Muscle of leg (tissue), 11 donors: Measurements from ENCODE around the gene NUP35. TPM values are rescaled to one million over a fixed set of nuclear protein-coding genes. Genes with fewer than 3 reads are reported as not detected.
A peak's percentile ranks its signal among the peaks of the same experiment; 100 is the strongest.
"Not testable (repeated sequence)": the region's sequence is repeated elsewhere in the genome, so short reads cannot be mapped to it uniquely, and the experiment has no call there.

Experiments
- DNase-seq: peaks from one replicate; pipeline ENCODE4 v3.0.0; 2013
- H3K27ac ChIP-seq: one replicate; pipeline ENCODE4 v1.5.1; 2013; ENCODE audit warnings: mild to moderate bottlenecking, low read length, control low read depth
- H3K27me3 ChIP-seq: one replicate; pipeline ENCODE4 v1.6.1; 2013; ENCODE audit warnings: low read length; ENCODE audit not compliant: control insufficient read depth, insufficient read depth
- H3K36me3 ChIP-seq: one replicate; pipeline ENCODE4 v1.6.1; 2013; ENCODE audit warnings: low read length; ENCODE audit not compliant: control insufficient read depth, insufficient read depth
- H3K4me1 ChIP-seq: one replicate; pipeline ENCODE4 v1.6.1; 2013; ENCODE audit warnings: low read length; ENCODE audit not compliant: control insufficient read depth, insufficient read depth
- H3K4me3 ChIP-seq: one replicate; pipeline ENCODE4 v1.5.1; 2013; ENCODE audit warnings: low read length, control low read depth
- H3K9me3 ChIP-seq: replicated peaks from 2 replicates; pipeline ENCODE4 v1.6.1; 2013; ENCODE audit warnings: low read depth, low read length; ENCODE audit not compliant: control insufficient read depth
- WGBS: methylation state at CpG from one replicate; pipeline ENCODE4 v1.1.5; 2013; ENCODE audit warnings: missing lambda C conversion rate; ENCODE audit not compliant: insufficient coverage; 5-methylcytosine and 5-hydroxymethylcytosine counted together
- polyA plus RNA-seq, 8 donors: library from polyadenylated mRNA; unstranded; fragments of 120-200 nt; gene quantifications; one replicate each; pipeline versions ENCODE4 v1.2.1 to v1.2.3, GENCODE V29; 2013; ENCODE audit warnings: inconsistent platforms in 1 of 8, low replicate concordance in 1 of 8; ENCODE audit not compliant: insufficient read length in 8 of 8, insufficient read depth in 1 of 8
- total RNA-seq: library from RNA; stranded (reverse); fragments of 120-200 nt; gene quantifications from one replicate; pipeline ENCODE4 v1.2.4, GENCODE V29; 2013

The NUP35 gene
- total and polyA plus RNA-seq, 9 donors, result 13.8 to 21.0 (median 14.9) TPM

DNA sequence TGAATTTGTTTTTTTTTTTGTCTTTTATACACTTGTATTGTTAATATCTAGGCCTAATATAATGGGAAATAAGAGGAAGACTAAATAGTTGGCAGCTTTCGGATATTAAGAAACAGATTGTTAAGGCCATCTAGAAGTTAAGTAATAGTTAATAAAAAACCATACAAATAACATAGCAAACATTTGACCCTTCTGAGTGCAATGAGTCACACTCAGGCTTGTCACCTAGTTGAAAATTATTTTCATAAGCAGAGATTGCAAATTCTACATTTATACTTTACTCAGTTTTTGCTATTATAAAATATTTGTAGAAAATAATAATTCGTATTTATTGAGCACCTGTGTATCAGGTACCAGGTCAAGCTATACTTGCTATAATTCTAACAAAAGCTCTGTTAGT lies 2.4 kb downstream of the NUP35 start:
- H3K4me1 ChIP-seq, result peaks cover 6% of the 10 kb centered on the region
- no CpG with 5 or more reads among the region's 2 CpGs for WGBS
- no peaks in the 10 kb centered on the region for H3K27me3 ChIP-seq
- H3K36me3 ChIP-seq, result peaks cover 3% of the 10 kb centered on the region
- H3K4me3 ChIP-seq, result no peak overlapping the region
- no peak for DNase-seq
- no peak overlapping the region for H3K27ac ChIP-seq
- no peaks in the 10 kb centered on the region for H3K9me3 ChIP-seq

- Histone ChIP-seq H3K4me3 (no peak overlapping the region), H3K9me3 (no peaks in the 10 kb centered on the region), H3K36me3 (peaks cover 23% of the 10 kb centered on the region), H3K27me3 (no peaks in the 10 kb centered on the region), H3K27ac (no peak overlapping the region), H3K4me1 (no peaks in the 10 kb centered on the region)
- DNase-seq, result no peak
- no CpG with 5 or more reads among the region's 2 CpGs for WGBS
These were observed 9.8 kb downstream of the NUP35 start for GRCh38 chr2:183134016-183134415.

- WGBS, result no CpG with 5 or more reads among the region's 1 CpG
- Histone ChIP-seq H3K36me3 (peaks cover 10% of the 10 kb centered on the region), H3K9me3 (peaks cover 1% of the 10 kb centered on the region), H3K4me1 (peaks cover 2% of the 10 kb centered on the region), H3K27ac (no peak overlapping the region), H3K27me3 (no peaks in the 10 kb centered on the region), H3K4me3 (no peak overlapping the region)
- DNase-seq, result no peak
These were observed 24.7 kb downstream of the NUP35 start for GRCh38 chr2:183148955-183149354.

GRCh38 chr2:183149489-183149888 lies 25.2 kb downstream of the NUP35 start:
- Histone ChIP-seq H3K9me3 (no peaks in the 10 kb centered on the region), H3K27ac (no peak overlapping the region), H3K4me1 (peaks cover 2% of the 10 kb centered on the region), H3K36me3 (peaks cover 8% of the 10 kb centered on the region), H3K4me3 (no peak overlapping the region), H3K27me3 (no peaks in the 10 kb centered on the region)
- DNase-seq, result peak; percentile 75
- WGBS, result no CpG with 5 or more reads among the region's 2 CpGs

GRCh38 chr2:183152280-183152679 lies 28.0 kb downstream of the NUP35 start:
- H3K27ac ChIP-seq, H3K9me3 ChIP-seq, H3K4me1 ChIP-seq, H3K27me3 ChIP-seq, H3K4me3 ChIP-seq, H3K36me3 ChIP-seq, DNase-seq: not testable (repeated sequence)
- no CpG with 5 or more reads among the region's 3 CpGs for WGBS

GRCh38 chr2:183153967-183154366 lies 29.7 kb downstream of the NUP35 start:
- Histone ChIP-seq H3K27ac (no peak overlapping the region), H3K36me3 (peaks cover 5% of the 10 kb centered on the region), H3K27me3 (no peaks in the 10 kb centered on the region), H3K9me3 (no peaks in the 10 kb centered on the region), H3K4me1 (peaks cover 2% of the 10 kb centered on the region), H3K4me3 (no peak overlapping the region)
- 100% methylated on average over 2 of the region's 3 CpGs for WGBS
- no peak for DNase-seq

DNA sequence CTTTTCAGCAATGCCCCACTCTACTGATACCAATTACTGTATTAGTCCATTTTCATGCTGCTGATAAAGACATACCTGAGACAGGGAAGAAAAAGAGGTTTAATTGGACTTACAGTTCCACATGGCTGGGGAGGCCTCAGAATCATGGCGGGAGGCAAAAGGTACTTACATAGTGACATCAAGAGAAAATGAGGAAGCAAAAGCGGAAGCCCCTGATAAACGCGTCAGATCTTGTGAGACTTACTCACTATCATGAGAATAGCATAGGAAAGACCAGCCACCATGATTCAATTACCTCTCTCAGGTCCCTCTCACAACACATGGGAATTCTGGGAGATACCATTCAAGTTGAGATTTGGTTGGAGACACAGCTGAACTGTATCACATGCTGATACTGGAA lies 30.5 kb downstream of the NUP35 start:
- H3K4me1 ChIP-seq, H3K27me3 ChIP-seq, H3K27ac ChIP-seq, H3K4me3 ChIP-seq, H3K9me3 ChIP-seq, DNase-seq, H3K36me3 ChIP-seq: not testable (repeated sequence)
- WGBS, result 100% methylated on average over 1 of the region's 4 CpGs

GRCh38 chr2:183157131-183157530 lies 32.9 kb downstream of the NUP35 start:
- Histone ChIP-seq H3K27me3 (no peaks in the 10 kb centered on the region), H3K36me3 (peaks cover 14% of the 10 kb centered on the region), H3K4me3 (no peak overlapping the region), H3K4me1 (no peaks in the 10 kb centered on the region), H3K9me3 (no peaks in the 10 kb centered on the region), H3K27ac (no peak overlapping the region)
- WGBS, result no CpG with 5 or more reads among the region's 4 CpGs
- DNase-seq, result no peak

- DNase-seq, result no peak
- H3K27me3 ChIP-seq, result no peaks in the 10 kb centered on the region
- H3K9me3 ChIP-seq, result no peaks in the 10 kb centered on the region
- no peaks in the 10 kb centered on the region for H3K4me1 ChIP-seq
- peaks cover 19% of the 10 kb centered on the region for H3K36me3 ChIP-seq
- no peak overlapping the region for H3K27ac ChIP-seq
- 100% methylated on average over 1 of the region's 4 CpGs for WGBS
- H3K4me3 ChIP-seq, result no peak overlapping the region
These were observed 38.1 kb downstream of the NUP35 start for GRCh38 chr2:183162362-183162761.

DNA sequence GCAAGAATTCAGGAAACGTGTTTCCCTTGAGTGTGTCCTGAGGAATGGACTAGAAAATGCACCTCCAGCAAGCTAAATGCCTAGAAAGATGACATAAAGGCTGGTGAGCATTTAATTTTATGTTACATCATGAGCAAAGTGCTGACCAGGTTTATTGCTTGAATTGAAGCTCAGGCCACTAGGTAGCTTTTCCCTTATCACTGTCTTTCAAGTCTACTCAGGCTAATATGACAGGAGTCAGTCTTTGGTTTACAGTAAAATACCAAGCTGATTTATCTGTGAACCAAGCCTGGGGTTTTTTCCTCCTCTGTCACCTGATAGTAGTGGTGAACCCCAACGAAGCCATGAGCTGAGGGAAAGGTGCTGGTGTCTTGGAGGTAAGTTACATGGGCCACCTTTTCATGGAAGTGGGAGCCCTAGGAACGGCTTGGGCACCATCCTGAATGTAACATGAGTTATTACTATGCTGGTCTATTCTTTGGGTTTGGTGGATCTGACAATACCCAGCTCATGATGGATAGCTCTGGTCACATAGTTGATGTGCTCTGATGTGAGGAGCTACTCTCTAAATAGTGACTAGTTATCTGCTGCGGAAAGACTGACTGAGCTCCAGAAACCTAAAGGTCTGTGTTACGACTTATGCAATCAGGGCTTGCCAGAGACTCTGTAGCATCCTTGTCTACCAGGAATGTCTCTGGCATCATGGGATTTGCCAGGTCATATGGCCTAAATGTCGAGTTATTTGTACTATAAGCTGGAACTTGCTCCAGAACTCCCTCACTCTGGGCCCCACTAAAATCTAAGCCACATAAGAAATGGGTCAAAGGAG lies 39.8 kb downstream of the NUP35 start:
- WGBS, result 60% methylated on average over 2 of the region's 6 CpGs
- no peak for DNase-seq
- Histone ChIP-seq H3K36me3 (peaks cover 19% of the 10 kb centered on the region), H3K4me1 (no peaks in the 10 kb centered on the region), H3K27me3 (no peaks in the 10 kb centered on the region), H3K9me3 (no peaks in the 10 kb centered on the region), H3K27ac (no peak overlapping the region), H3K4me3 (no peak overlapping the region)

- Histone ChIP-seq H3K4me3 (no peak overlapping the region), H3K27ac (no peak overlapping the region), H3K4me1 (no peaks in the 10 kb centered on the region), H3K9me3 (no peaks in the 10 kb centered on the region), H3K27me3 (no peaks in the 10 kb centered on the region), H3K36me3 (peaks cover 19% of the 10 kb centered on the region)
- WGBS, result 100% methylated on average over 3 of the region's 4 CpGs
- no peak for DNase-seq
These were observed 40.4 kb downstream of the NUP35 start for GRCh38 chr2:183164650-183165015.
